Activated T-cell treated with anti-CD3 and anti-CD28 coated beads, Interleukin-2, amount 50 U/mL, for 48 hours (primary cell): ENCODE measurements around the gene CD36.
"Not testable (repeated sequence)": the region's sequence is repeated elsewhere in the genome, so short reads cannot be mapped to it uniquely, and the experiment has no call there.

ENCODE experiments used
- DNase-seq, 2 experiments: peaks; one replicate each; pipeline ENCODE4 v3.0.0-alpha.2; 2020

Gene CD36

GRCh38 chr7:80656029-80656428 is 17.6 kb downstream of the CD36 start:
- no peak for DNase-seq

DNA sequence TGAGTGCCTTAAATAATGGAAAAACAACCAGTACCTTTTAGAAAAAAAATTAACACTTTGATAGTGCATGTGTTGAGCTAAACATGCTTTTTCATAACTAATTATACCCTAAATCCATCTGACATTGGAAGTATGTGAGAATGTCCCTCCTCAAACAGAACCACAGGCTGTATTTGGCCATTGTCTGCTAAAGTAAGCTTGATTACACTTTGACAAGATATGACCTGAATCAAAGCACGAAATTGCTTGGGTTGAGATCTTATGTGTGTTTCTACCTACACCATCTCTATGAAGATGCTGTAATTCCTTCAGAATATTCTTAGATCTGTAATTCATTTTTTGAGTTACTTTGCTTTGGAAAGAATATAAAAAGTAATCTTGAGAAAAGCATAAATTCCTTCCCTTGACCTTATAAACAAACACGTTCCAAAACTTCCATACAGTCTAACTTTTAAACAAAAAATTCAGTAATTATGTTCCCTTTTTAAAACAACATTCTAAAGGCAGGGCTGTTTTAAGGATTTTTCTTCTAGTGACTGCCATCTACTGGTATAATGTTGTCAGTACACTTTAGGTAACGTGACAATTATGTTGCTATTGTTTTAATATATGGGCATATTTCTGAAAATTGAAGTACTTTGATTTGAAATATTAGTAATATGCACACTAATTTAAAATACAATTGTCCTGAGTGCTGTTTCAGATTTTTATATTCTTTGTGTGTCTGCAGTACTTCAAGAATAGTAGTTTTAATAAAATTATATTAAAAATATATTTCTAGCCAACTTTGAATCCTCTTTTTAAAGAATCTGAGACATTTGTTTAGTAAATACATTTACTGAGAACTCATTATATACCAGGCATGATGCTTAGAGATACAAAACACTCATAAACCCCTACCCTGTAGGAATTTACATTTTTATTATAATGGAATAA is 20.9 kb downstream of the CD36 start:
- no peak for DNase-seq

DNA sequence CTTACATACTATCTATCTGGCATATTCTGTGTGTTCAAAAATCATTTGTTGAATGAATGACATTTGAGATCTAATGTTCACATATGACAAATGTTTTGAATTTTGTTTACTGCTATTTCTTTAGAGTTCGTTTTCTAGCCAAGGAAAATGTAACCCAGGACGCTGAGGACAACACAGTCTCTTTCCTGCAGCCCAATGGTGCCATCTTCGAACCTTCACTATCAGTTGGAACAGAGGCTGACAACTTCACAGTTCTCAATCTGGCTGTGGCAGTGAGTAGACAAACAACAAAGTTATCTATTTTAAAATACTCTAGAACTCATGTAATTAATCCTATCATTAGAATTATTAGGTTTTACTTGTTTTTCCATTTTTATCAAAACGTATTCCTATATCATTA is 22.5 kb downstream of the CD36 start:
- DNase-seq, result no peak

- DNase-seq, result no peak
These were observed 23.3 kb downstream of the CD36 start for GRCh38 chr7:80661729-80662128.

DNA sequence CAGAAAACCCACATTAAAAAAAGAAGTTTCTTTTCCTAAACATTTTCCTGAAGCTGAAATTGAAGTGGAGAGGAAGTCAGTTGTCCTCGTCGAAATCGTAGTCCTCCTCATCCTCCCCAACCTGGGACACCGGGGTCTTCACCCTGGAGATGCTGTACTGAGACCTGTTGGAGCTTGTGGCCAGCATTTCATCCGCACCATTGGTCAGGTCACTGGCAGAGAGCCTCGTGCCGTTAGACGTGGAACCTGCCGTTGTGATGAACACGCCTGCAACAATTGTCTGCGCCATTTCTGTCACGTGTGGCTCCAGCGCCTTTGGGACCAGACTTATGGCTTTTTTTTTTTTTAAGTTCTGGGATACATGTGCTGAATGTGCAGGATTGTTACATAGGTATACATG is 23.8 kb downstream of the CD36 start:
- DNase-seq, result no peak

GRCh38 chr7:80665526-80665925 is 27.1 kb downstream of the CD36 start:
- DNase-seq, result no peak

DNA sequence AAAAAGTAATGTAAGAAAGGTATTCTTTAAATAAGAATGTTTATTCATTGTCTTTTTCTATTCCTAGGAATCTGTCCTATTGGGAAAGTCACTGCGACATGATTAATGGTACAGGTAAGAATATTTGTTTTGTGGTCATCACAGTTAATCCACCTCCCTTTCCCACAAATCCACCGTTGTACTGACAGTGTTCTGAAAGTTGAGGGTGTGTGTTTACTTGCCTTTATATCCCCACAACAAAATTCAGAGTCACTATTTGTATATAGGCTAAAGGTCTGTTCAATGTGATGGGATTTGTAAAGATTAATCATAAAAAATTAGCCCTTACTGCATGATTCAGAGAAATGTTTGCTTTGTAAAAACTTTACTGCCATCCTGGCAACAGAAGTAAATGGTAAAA is 27.9 kb downstream of the CD36 start:
- no peak for DNase-seq

DNA sequence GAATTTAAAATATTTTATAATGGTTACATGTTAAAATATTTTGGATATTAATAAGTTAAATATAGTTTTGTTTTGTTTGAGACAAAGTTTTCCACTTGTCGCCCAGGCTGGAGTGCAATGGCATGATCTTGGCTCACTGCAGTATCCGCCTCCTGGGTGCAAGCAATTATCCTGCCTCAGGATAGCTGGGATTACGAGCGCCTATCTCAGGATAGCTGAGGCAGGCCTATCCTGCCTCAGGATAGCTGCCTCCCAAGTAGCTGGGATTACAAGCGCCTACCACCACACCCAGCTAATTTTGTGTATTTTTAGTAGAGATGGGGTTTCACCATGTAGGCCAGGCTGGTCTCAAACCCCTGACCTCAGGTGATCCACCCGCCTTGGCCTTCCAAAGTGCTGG is 30.9 kb downstream of the CD36 start:
- DNase-seq, result not testable (repeated sequence)

DNA sequence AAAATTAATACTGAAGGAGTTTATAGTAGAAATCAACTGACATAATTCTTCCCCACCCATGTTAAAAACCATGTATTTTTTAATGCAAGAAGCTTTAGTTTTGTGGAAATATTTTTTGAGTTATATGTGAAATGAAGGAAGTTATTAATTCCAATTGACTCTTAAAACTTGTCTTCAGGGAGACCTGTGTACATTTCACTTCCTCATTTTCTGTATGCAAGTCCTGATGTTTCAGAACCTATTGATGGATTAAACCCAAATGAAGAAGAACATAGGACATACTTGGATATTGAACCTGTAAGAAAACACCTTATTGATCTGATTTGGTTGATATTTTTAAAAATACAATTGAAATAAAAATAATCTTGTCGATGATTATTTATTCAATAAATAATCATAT is 33.3 kb downstream of the CD36 start:
- DNase-seq, result no peak

- DNase-seq, result no peak
These were observed 36.6 kb downstream of the CD36 start for GRCh38 chr7:80675090-80675489.

DNA sequence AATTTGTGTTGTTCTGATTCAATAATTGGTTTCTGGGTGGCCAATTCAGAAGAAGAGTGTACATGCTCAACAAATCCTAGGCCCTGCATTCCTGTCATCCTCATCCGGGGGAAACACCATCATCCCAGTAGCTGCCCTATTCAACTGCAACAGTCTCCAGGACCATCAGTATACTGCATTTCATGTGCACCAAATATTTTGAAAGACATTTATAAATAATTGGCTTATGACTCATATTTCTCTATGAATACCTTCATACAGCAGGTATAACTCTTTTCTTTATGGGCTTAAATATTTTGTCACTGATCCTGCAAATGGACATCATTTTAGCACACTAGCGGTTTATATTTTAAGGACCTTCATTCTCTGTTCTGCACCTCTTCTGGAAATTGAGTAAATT is 38.0 kb downstream of the CD36 start:
- DNase-seq, result no peak

DNA sequence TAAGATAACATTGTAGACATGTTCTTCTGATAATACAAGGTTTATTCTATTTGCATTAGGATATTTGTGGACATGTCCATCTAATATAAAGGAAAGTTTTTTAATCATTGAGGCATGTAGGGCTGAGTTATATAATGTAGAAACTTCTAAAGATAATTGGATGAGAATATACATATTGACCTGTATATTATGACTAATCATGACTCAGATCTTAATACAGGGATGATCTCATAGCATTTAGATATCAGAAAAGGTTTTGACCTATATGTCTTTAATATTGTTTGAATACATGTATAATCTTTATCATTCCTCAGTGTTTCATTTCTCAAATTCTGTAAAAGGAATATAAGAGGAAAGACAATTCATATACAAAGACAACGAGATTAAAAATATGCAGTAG is 39.2 kb downstream of the CD36 start:
- DNase-seq, result no peak

DNA sequence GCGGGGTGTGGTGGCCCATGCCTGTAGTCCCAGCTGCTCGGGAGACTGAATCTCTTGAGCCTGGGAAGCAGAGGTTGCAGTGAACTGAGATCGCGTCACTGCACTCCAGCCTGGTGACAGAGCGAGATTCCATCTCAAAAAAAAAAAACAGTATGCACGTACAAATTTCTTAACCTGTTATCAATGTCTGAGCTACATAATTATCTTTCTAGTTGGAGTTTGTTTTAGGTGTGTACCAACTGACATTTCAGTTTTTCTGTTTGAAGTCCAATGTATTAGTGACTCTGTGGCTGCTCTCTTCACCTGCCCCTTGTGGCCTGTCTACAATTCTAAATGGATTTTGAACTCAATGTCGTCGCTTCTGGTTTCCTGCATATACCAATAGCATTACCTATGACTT is 40.3 kb downstream of the CD36 start:
- no peak for DNase-seq

- DNase-seq, result no peak
These were observed 41.8 kb downstream of the CD36 start for GRCh38 chr7:80679921-80680907.

GRCh38 chr7:80681272-80681885 is 42.9 kb downstream of the CD36 start:
- DNase-seq, result no peak

- no peak for DNase-seq
These were observed 44.3 kb downstream of the CD36 start for GRCh38 chr7:80682744-80683143.

DNA sequence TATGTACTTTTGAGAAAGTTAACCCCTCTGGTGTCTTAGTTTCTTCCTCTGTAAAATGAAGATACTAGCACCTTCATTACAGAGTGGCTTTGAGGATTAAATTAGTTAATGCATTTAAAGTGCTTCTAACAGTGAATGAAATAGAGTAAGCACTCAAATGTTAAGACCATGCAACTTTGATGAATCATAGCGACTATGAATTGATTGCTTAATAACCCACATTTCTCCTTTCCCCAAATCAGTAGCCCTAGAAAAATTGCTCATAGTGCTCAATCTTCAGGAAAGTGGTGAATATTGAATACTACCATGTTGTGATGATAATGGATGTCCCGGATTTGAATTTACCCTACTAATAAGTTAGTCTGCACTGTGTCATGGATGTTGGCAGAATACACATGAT is 48.1 kb downstream of the CD36 start:
- DNase-seq, result no peak

- no peak for DNase-seq
These were observed 60.7 kb downstream of the CD36 start for GRCh38 chr7:80699045-80699638.

DNA sequence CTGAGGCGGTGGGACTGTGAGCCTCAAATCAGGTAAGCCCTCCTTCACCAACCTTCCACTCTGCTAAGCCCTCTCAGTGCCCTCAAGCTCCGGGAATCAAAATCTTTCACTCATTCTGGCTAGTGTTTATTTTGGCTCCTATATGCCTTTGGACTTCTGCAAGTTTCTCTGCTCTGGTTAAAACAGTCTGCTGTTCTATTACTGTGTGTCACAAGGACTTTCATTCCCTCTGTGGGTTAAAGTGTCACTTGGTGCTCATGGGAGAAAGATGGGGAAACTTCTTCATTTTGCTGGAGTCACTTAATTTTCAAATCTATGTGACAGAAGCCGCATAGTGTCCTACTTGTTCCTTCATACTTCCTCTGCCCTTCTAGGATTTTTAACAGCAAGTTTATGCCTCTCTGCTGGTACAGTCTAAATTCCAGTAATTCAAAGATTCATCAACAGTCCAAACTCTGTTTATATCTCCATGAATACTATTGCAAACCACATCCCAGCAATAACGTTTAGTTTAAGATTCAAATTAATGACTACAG is 61.3 kb downstream of the CD36 start:
- no peak for DNase-seq

- no peak for DNase-seq
These were observed 64.8 kb downstream of the CD36 start for GRCh38 chr7:80703272-80703671.

DNA sequence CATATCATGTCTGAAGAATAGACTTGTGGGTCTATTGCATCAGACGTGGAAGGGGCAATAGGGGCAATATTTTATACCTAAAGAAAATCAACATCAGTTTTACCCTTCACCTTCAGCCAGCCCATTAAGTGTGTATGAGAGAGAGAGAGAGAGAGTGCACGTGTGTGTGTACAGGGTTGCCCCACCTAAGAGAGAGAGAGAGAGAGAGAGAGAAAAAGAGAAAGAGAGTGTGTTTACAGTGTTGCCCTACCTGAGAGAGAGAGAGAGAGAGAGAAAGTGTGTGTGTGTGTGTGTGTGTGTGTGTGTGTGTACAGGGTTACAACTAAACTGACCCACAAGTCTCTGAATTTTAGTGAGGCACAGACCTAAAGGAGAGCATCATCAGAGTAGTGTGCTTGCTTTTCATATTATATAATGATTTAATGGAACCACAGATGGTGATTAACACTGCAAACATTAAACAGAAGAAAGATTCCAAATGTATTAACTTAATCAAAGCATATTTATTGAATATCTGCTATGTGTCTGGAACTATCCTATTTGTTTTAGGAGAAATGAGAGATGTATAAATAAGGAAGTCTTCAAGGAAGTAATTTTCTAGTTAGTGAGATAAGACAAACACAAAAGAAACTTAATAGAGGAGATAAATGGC is 66.8 kb downstream of the CD36 start:
- no peak for DNase-seq

DNA sequence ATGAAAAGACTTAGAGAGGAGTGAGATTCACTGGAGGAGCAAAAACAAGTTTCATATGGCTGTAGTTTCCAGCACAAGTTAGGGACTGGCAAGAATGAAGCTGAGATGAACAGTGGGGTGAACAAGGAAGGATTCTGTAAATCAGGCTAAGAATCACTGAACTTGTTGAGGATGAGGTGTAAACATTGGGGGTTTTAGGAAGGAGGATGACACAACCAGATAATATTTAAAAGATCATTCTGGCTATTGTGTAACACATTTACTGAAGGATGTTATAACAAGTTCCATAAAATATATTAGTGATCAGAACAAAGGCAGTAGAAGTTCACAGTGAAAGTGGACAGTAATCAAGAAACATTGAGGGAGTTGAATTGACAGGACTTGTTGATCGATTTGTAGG is 68.9 kb downstream of the CD36 start:
- DNase-seq, result no peak
